MM.1S (cell line): ENCODE data around the gene SGMS1.
"Not testable (repeated sequence)": the region's sequence is repeated elsewhere in the genome, so short reads cannot be mapped to it uniquely, and the experiment has no call there.

Source experiments
- DNase-seq: peaks from one replicate; pipeline ENCODE4 v3.0.0-alpha.2; 2015
- H2AFZ ChIP-seq: fragments of 300-600 bp; sonication (generic); 2 replicates; pipeline ENCODE4 v1.6.0; 2016; ENCODE audit warnings: antibody characterized with exemption, low read length
- H3F3A ChIP-seq: fragments of 300-600 bp; sonication (generic); 2 replicates; pipeline ENCODE4 v1.6.1; 2016; ENCODE audit warnings: mild to moderate bottlenecking, antibody characterized with exemption, low read length, moderate library complexity, mixed read lengths; ENCODE audit not compliant: insufficient read depth
- H3K27ac ChIP-seq: fragments of 300-600 bp; sonication (generic); 2 replicates; pipeline ENCODE4 v1.5.1; 2016; ENCODE audit warnings: mild to moderate bottlenecking, low read length
- H3K27me3 ChIP-seq: fragments of 300-600 bp; sonication (generic); replicated peaks from 2 replicates; pipeline ENCODE4 v1.6.0; 2016; ENCODE audit warnings: low read length; ENCODE audit not compliant: insufficient read depth
- H3K36me3 ChIP-seq: fragments of 300-600 bp; sonication (generic); replicated peaks from 2 replicates; pipeline ENCODE4 v1.6.1; 2016; ENCODE audit warnings: mild to moderate bottlenecking, low read length, mixed read lengths; ENCODE audit not compliant: insufficient read depth
- H3K4me1 ChIP-seq: fragments of 300-600 bp; sonication (generic); 2 replicates; pipeline ENCODE4 v1.6.1; 2016; ENCODE audit warnings: low read length, mixed read lengths
- H3K4me2 ChIP-seq: fragments of 300-600 bp; sonication (generic); 2 replicates; pipeline ENCODE4 v1.6.0; 2016; ENCODE audit warnings: low read depth, low read length
- H3K4me3 ChIP-seq: fragments of 300-600 bp; sonication (generic); 2 replicates; pipeline ENCODE4 v1.5.1; 2016; ENCODE audit warnings: low read length, mixed read lengths
- H3K79me2 ChIP-seq: fragments of 300-600 bp; sonication (generic); 2 replicates; pipeline ENCODE4 v1.6.1; 2016; ENCODE audit warnings: mixed run types, low read length, mixed read lengths
- H3K9ac ChIP-seq: fragments of 300-600 bp; sonication (generic); 2 replicates; pipeline ENCODE4 v1.6.1; 2016; ENCODE audit warnings: low read length, mixed read lengths
- H3K9me2 ChIP-seq: fragments of 300-600 bp; sonication (generic); replicated peaks from 2 replicates; pipeline ENCODE4 v1.6.1; 2016; ENCODE audit warnings: mild to moderate bottlenecking, low read length, mixed read lengths; ENCODE audit not compliant: insufficient read depth
- H3K9me3 ChIP-seq: fragments of 300-600 bp; sonication (generic); replicated peaks from 2 replicates; pipeline ENCODE4 v1.6.1; 2016; ENCODE audit warnings: mild to moderate bottlenecking, low read length, mixed read lengths; ENCODE audit not compliant: insufficient read depth
- H4K20me1 ChIP-seq: fragments of 300-600 bp; sonication (generic); 2 replicates; pipeline ENCODE4 v1.6.1; 2016; ENCODE audit warnings: mild to moderate bottlenecking, low read length, moderate library complexity, mixed read lengths; ENCODE audit not compliant: insufficient read depth
- CTCF ChIP-seq: fragments of 300-600 bp; sonication (generic); IDR thresholded peaks from 2 replicates; pipeline ENCODE4 v1.5.1; 2016; ENCODE audit warnings: antibody characterized with exemption, low read length, mixed read lengths
- EZH2 ChIP-seq: fragments of 300-600 bp; sonication (generic); optimal IDR thresholded peaks from 2 replicates; pipeline ENCODE3; 2017; ENCODE audit warnings: low read depth, mild to moderate bottlenecking, antibody characterized with exemption, low read length, mixed read lengths
- EZH2phosphoT487 ChIP-seq: fragments of 300-600 bp; sonication (generic); IDR thresholded peaks from 2 replicates; pipeline ENCODE4 v1.6.1; 2018; ENCODE audit warnings: antibody characterized with exemption, low read length

SGMS1 gene

DNA sequence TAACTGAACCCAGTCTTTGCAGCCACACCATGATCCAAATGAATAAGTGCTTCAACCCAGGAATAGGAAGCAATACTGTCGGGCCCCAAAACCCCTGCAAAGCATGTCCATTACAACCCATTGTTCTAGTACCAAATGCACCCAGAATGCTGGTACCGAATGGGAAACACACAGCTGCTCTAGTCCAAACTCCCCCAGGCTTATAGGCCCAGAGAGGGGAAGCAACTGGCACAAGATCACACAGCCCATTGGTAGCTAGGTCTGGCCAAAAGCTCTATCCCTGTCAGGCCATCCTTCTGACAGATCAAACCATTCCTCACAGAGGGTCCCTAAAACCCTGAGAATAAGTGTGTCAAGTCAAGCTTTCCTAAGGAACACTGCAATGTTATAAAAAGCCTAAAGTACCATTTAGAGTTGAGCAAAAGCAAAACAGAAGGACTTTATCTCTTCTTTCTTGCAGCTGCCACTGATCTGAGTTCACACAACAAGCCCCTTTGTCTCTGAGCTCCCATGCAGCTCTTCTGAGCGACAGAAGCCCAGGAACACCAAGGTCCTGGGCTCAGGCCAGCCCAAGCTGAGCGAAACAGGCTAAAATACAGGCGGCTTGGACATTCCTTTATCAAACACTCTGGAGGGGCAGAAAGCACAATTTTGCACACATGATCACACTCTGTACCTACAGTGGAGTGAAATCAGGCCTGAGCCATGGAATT is 116.7 kb downstream of the SGMS1 start:
- no peak for TF ChIP-seq EZH2phosphoT487
- TF ChIP-seq CTCF: no peak
- no peak for TF ChIP-seq EZH2
- H3F3A ChIP-seq: no peaks in the 10 kb centered on the region
- H3K4me2 ChIP-seq: no peak overlapping the region
- no peak overlapping the region for H3K9ac ChIP-seq
- H3K4me3 ChIP-seq: no peak overlapping the region
- H3K79me2 ChIP-seq: peaks cover 40% of the 10 kb centered on the region
- peaks cover 24% of the 10 kb centered on the region for H3K4me1 ChIP-seq
- H3K9me2 ChIP-seq: no peaks in the 10 kb centered on the region
- H3K27me3 ChIP-seq: no peaks in the 10 kb centered on the region
- DNase-seq: no peak
- no peaks in the 10 kb centered on the region for H4K20me1 ChIP-seq
- no peaks in the 10 kb centered on the region for H3K9me3 ChIP-seq
- H3K36me3 ChIP-seq: no peaks in the 10 kb centered on the region
- no peak overlapping the region for H3K27ac ChIP-seq
- H2AFZ ChIP-seq: no peak overlapping the region

DNA sequence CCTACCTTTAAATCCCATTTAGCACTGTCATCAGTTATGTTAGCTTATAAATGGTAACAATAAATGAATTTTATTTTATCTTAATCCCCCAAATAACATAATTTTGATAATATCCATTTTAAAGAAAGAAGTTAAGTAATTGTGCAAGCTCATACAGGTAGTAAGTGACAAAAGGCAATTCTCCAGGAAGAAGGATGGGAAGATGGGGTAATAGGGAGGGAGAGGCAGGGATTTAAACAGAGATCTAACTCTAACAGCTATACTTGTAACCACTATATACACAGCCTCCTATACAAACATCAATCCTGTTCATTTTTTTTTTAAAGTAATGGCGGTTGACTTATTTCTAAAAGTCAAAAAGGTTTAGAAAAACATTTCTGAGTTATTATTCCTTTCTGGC is 119.4 kb downstream of the SGMS1 start:
- H3K4me3 ChIP-seq: no peak overlapping the region
- no peak overlapping the region for H2AFZ ChIP-seq
- H4K20me1 ChIP-seq: no peaks in the 10 kb centered on the region
- no peaks in the 10 kb centered on the region for H3K36me3 ChIP-seq
- TF ChIP-seq EZH2 (no peak), EZH2phosphoT487 (no peak), CTCF (no peak)
- no peak overlapping the region for H3K4me2 ChIP-seq
- H3K9me3 ChIP-seq: no peaks in the 10 kb centered on the region
- no peak overlapping the region for H3K27ac ChIP-seq
- peaks cover 27% of the 10 kb centered on the region for H3K4me1 ChIP-seq
- no peak overlapping the region for H3K9ac ChIP-seq
- no peaks in the 10 kb centered on the region for H3K9me2 ChIP-seq
- H3K27me3 ChIP-seq: no peaks in the 10 kb centered on the region
- peaks cover 30% of the 10 kb centered on the region; the same call in 1 of the 2 replicates for H3K79me2 ChIP-seq
- DNase-seq: no peak
- 0 out of 2 replicates have a peak, but pooled peaks cover 3% of the 10 kb centered on the region for H3F3A ChIP-seq

DNA sequence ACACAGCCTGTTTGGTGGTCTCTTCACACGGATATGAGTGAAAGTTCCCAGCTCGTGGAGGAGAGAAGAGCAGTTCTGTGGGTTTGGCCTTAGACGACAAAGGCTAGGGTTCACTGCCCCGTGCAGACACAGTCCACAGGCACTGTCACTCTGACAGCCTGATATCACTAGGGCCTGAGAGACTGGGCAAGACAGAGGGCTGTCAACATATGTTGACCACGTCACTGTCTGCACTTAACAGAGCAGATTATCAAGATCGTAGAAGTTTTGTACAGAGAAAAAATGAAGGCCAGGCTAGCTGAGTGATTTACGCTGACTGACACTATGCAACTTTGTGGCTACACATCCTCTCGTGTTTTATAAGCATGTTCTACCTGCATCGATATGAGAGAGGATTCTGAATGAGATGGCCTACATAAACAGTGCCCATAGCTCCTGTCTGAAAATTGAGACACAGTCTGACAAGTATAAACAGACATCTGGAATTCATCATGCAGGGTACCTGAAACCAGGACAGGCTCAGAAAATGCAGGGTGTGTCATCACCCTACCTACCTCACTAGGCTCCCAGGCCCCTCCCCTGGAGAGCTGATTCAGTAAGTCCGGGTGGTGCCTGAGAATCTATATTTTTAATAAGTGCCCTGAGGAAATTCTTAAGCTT is 120.0 kb downstream of the SGMS1 start:
- H3K4me3 ChIP-seq: no peak overlapping the region
- no peak overlapping the region for H2AFZ ChIP-seq
- H3K27ac ChIP-seq: no peak overlapping the region
- H3F3A ChIP-seq: 0 out of 2 replicates have a peak, but pooled peaks cover 3% of the 10 kb centered on the region
- TF ChIP-seq EZH2 (no peak), EZH2phosphoT487 (no peak), CTCF (no peak)
- no peaks in the 10 kb centered on the region for H3K27me3 ChIP-seq
- no peaks in the 10 kb centered on the region for H3K9me2 ChIP-seq
- no peaks in the 10 kb centered on the region for H3K36me3 ChIP-seq
- no peaks in the 10 kb centered on the region for H3K9me3 ChIP-seq
- peaks cover 34% of the 10 kb centered on the region; the same call in 1 of the 2 replicates for H3K79me2 ChIP-seq
- H4K20me1 ChIP-seq: no peaks in the 10 kb centered on the region
- H3K9ac ChIP-seq: no peak overlapping the region
- peaks cover 32% of the 10 kb centered on the region for H3K4me1 ChIP-seq
- DNase-seq: no peak
- no peak overlapping the region for H3K4me2 ChIP-seq

GRCh38 chr10:50503156-50503555 is 120.6 kb downstream of the SGMS1 start:
- peaks cover 28% of the 10 kb centered on the region; the same call in 1 of the 2 replicates for H3K79me2 ChIP-seq
- H3K4me2 ChIP-seq, H3K9me2 ChIP-seq, H3K36me3 ChIP-seq, H3K27me3 ChIP-seq, DNase-seq, H2AFZ ChIP-seq, H4K20me1 ChIP-seq, H3F3A ChIP-seq, H3K9me3 ChIP-seq, H3K9ac ChIP-seq, H3K4me3 ChIP-seq, H3K27ac ChIP-seq: not testable (repeated sequence)
- peaks cover 38% of the 10 kb centered on the region for H3K4me1 ChIP-seq
